Pons (tissue), 1 donor: ENCODE results near the gene MDC1.

Experiments
- DNase-seq: peaks from one replicate; pipeline ENCODE4 v3.0.0-alpha.2; 2016; ENCODE audit warnings: low spot score

Gene MDC1

DNA sequence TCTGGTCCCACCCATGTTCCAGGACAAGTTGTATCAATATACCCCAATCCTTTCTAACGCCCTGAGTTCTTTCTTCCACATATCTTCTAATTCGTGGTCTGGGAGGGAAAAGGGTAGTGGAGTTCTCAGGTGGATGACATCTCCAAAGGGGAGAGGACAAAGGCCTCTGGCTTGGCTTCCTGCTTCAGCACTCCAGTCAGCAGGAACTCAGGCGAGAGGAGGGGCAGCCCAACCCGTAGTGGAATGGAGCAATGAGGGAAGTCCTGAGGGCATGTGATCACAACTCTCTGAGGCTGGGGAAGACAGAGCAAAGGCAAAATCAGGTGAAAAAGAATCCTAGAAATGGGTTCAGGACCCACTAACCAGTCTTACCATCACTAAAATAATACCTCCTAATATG, 16.7 kb downstream of the MDC1 start:
- DNase-seq: no peak

DNA sequence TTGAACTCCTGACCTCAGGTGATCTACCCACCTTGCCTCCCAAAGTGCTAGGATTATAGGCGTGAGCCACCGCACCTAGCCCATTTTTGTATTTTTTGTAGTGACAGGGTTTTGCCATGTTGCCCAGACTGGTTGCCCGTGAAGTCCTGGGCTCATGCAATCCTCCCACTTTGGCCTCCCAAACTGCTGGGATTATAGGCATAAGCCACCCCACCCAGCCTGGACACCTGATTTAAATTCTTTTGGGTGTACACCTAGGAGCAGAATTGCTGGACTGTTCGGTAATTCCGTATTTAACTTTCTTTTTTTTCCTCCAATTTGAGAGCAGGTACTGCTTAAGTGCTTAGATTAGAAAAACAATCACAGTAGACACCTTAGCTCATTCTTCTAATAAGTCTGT, 20.6 kb downstream of the MDC1 start:
- no peak for DNase-seq

GRCh38 chr6:30691208-30691847, 25.8 kb downstream of the MDC1 start:
- DNase-seq: no peak

GRCh38 chr6:30690403-30691207, 26.5 kb downstream of the MDC1 start, which contains the start of gene NRM:
TSS of gene NRM (minus strand) at chr6:30690984. CDS start at chr6:30690974, 10 bp downstream.
- peak; percentile 84 for DNase-seq

DNA sequence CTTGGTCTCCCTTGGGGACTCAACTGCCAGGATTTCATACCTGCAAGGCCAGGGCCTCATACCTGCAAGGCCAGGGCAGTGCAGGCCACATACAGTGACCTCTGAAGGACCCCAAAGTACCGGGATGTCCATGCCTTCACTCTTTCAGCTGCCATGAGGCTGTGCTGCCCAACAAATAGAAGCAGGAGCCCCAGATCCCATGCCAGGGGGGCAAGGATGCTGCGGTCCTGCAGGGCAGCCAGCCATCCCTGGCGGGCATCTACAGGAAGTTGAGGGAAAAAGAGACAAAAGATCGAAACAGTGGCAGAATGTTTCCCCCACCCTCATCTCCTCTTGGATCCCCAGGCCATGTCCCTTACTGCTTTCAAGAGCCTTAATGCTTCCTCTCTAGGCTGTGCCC, 27.1 kb downstream of the MDC1 start:
- no peak for DNase-seq

GRCh38 chr6:30689022-30689865, 27.8 kb downstream of the MDC1 start:
- no peak for DNase-seq

DNA sequence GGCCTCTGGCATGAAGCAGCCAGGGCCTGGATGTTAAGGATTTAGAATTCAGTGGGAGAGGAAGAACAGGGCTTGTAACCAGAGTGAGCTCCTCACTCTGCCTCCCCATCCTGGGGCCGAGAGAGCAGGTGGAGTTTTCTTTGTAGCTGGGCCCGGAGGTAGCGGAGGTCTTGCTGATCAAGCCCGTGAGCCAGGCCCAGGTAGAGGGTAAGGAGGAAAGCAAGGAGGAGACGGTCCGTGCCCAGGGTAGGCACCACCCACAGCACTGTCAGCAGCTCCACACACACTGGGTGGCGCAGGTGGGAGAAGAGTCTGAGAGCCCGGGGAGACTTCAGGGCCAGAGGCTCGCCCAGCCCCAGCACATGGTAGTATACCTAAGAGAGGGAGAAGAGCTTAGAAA, 28.5 kb downstream of the MDC1 start:
- DNase-seq: no peak

DNA sequence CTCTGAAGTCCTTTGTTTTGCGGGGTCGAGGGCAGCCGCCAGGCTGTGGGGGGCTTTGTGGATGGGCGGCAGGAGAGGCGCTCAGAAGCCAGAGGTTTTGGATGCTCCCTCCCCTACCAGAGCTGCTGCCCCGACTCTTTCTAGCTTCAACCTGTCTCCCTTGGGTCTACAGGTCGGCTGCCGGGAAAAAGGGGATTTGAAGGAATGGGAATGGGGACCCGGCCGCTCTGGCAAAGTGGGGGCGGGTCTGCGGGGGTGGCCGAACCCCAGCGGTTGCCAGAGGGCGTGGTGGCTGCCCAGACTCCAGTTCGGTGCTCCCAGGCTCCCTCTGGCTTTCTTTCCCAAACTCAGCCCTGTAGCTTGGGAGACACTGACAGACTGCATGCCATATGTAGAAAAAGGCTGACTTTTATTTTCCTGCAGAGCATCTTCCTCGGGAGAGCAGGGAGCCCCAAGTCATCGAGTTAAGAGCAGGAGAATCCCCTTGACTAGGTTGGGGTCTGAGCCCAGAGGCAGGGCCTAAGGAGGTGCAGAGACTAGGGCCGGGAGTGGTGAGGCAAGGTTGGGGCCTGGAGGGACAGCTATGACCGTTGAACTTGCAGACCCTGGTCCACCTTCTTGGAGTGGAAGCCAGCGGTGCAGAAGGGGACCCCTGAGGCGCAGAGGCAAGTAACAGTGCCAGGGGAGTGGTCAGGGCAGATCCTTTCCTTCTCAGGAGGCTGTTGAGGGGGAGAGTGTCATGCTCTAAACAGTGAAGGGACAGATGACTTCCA, 29.2 kb downstream of the MDC1 start:
- no peak for DNase-seq

- DNase-seq: peak; percentile 50
Measured at GRCh38 chr6:30686908-30687658, 30.0 kb downstream of the MDC1 start.

- DNase-seq: peak; percentile 32
Measured at GRCh38 chr6:30686009-30686907, 30.8 kb downstream of the MDC1 start, which contains the start of gene PPP1R18. TSS of gene PPP1R18 (minus strand) at chr6:30686645. CDS start at chr6:30686018, 627 bp downstream.

- no peak for DNase-seq
Measured at GRCh38 chr6:30685157-30686008, 31.7 kb downstream of the MDC1 start.

DNA sequence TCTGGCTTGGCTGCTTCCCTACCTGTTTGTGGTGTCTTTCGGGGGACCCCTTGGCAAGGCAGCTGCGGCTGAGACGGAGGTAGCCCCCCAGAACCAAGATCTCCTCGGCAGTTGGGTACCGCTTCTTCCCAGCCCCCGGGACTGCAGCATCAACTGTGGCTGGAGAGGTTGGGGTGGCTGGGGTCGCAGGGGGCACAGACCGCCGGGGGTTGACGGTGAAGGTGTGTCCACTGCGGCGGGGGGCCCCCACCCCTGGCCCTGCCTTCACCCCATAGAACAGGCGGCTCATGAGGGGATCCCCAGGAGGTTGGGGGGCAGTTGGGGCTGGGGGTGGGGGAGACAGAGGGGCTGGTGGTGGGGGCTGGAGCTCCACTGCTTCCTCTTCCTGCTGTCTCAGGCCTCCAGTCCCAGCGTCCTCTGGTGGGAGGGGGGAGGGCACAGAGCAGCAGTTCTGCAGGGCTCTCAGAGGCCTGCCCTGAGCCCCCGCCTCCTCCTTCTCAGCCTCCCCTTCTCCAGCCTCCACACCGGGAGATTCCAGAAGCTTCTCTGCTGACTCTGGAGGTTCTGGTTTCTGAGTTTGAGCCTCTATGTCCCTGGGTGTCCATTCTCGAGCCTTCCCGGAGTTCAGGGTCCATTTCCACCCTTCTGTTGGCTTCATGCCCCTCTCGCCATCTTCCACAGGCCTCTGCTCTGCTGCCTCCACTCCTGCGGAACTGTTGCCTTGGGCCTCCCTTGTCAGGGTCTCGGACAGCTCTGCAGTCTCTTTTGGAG, 32.5 kb downstream of the MDC1 start:
- DNase-seq: peak; percentile 32

- no peak for DNase-seq
Measured at GRCh38 chr6:30683980-30684338, 33.1 kb downstream of the MDC1 start.

- DNase-seq: peak; percentile 23
Measured at GRCh38 chr6:30683183-30683979, 33.7 kb downstream of the MDC1 start.

DNA sequence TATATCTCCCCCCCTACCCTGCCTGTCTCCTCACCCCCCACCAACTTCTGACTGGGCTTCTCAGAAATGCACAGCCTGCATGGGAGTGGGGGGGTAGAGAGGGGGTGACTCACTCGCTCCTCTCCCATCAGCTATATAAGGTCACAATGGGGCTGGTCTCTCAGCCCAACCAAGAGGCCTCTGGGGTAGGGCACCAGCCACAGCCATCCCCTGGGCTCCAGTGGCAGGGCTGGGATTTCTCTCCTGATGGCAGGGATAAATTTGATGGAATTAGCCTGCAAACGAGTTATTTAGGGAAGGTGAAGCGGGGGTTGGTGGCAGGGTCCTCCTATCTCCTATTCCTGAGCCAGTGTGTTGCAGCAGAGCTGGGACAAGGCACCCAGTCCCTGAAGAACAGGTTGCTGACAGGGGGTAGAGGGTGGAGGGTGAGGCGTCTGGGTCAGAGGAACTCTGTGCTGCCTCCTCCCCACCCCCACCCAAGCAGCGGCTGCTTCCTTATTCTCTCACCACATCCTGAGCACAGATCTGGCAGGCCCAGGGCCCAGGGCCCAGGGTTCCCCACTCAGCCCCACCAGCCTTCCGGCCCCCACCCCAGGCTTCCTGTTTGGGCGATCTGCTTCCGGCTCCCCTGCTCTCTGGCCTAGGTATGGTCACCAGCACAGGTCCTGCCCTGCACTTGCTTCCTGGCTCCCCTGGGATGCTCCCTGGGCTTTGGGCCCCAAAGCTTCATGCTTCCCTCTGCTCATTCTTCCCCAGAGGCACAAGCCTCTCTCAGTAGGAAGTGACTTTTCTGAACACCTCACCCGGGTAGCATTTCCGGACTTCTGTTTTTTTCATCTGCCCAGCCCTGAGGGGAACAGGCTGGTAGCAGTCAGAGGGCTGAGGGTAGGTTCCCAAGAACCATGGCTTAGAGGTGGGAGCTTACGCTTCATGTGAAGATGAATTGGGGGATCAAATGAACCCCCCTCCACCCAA, 34.7 kb downstream of the MDC1 start:
- peak; percentile 76 for DNase-seq

- no peak for DNase-seq
Measured at GRCh38 chr6:30681766-30682142, 35.3 kb downstream of the MDC1 start.
